Testis (tissue), 2 donors: ENCODE data around the gene NUP93.

Experiments
- POLR2A ChIP-seq: fragments of 450-650 bp; IDR thresholded peaks from one replicate; pipeline ENCODE4 v1.6.1; 2017; ENCODE audit warnings: antibody characterized with exemption, mild to moderate bottlenecking, moderate library complexity
- TF ChIP-seq, protein P1 (sequence below), 3 experiments: fragments of 450-650 bp in 2 of 3; fragments of 200-600 bp in 1 of 3; sonication (generic) in 1 of 3; IDR thresholded peaks; one replicate each; pipeline ENCODE4 v1.5.1; 2016 to 2019; ENCODE audit warnings: antibody characterized with exemption in 3 of 3, mild to moderate bottlenecking in 2 of 3, moderate library complexity in 1 of 3

DNA sequence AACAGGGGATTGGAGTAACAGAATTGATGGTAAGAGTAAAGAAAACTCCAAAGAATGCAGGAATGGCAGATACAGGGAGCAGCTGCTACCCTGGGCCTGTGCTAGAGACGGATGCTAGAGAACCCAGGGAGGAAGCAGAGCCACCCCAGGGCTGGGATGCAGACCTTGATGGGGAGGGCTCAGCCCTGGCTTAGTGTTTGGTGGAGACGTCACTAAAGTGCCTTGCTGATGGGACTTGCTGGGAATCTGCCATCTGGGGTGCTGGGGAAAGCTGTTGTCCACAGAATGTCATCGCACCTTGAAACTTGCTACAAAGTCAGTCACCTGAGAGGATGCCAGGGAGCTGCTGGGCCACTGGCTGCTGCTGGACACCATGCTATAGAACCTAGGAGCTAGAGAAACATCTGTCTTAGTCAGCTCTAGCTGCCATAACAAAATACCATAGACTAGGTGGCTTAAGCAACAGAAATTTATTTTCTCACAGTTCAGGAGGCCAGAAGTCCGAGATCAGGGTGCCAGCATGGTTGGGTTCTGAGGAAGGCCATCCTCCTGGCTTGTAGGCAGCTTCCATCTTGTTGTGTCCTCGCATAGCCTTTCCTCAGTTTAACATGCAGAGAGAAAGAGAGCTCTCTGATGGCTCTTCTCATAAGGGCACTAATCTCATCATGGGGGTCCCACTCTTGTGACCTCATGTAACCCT, 32.3 kb upstream of the NUP93 start:
- TF ChIP-seq, protein P1, sequence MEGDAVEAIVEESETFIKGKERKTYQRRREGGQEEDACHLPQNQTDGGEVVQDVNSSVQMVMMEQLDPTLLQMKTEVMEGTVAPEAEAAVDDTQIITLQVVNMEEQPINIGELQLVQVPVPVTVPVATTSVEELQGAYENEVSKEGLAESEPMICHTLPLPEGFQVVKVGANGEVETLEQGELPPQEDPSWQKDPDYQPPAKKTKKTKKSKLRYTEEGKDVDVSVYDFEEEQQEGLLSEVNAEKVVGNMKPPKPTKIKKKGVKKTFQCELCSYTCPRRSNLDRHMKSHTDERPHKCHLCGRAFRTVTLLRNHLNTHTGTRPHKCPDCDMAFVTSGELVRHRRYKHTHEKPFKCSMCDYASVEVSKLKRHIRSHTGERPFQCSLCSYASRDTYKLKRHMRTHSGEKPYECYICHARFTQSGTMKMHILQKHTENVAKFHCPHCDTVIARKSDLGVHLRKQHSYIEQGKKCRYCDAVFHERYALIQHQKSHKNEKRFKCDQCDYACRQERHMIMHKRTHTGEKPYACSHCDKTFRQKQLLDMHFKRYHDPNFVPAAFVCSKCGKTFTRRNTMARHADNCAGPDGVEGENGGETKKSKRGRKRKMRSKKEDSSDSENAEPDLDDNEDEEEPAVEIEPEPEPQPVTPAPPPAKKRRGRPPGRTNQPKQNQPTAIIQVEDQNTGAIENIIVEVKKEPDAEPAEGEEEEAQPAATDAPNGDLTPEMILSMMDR (IDR thresholded peaks at IDR 0.05), result no peak
- TF ChIP-seq POLR2A, result no peak
